GM18873 (cell line): Measurements from ENCODE around the gene CHRND.
"Not testable (repeated sequence)": the region's sequence is repeated elsewhere in the genome, so short reads cannot be mapped to it uniquely, and the experiment has no call there.

ENCODE experiments used
- ATAC-seq: cut with Tn5 transposase; IDR thresholded peaks from one replicate; pipeline ENCODE4 v1.9.1; 2021; ENCODE audit warnings: mild to moderate bottlenecking, moderate library complexity, moderate number of reproducible peaks; ENCODE audit not compliant: unreplicated experiment, low FRiP score

CHRND gene

GRCh38 chr2:232569541-232569940 is 43.6 kb downstream of the CHRND start:
- ATAC-seq: no peak

GRCh38 chr2:232570481-232570880 is 44.5 kb downstream of the CHRND start:
- not testable (repeated sequence) for ATAC-seq

- ATAC-seq: no peak
Observed at GRCh38 chr2:232571026-232571474, 45.1 kb downstream of the CHRND start.

GRCh38 chr2:232573042-232573441 is 47.1 kb downstream of the CHRND start:
- ATAC-seq: no peak

GRCh38 chr2:232573771-232574435 is 47.9 kb downstream of the CHRND start:
- ATAC-seq: no peak

GRCh38 chr2:232574674-232575403 is 48.9 kb downstream of the CHRND start:
- ATAC-seq: no peak

- no peak for ATAC-seq
Observed at GRCh38 chr2:232575404-232575746, 49.4 kb downstream of the CHRND start.

- ATAC-seq: no peak
Observed at GRCh38 chr2:232576995-232577394, 51.0 kb downstream of the CHRND start.

GRCh38 chr2:232577841-232578240 is 51.9 kb downstream of the CHRND start:
- ATAC-seq: no peak

GRCh38 chr2:232578626-232579025 is 52.7 kb downstream of the CHRND start:
- no peak for ATAC-seq

GRCh38 chr2:232580648-232580981 is 54.7 kb downstream of the CHRND start:
- no peak for ATAC-seq

- no peak for ATAC-seq
Observed at GRCh38 chr2:232581725-232582124, 55.8 kb downstream of the CHRND start.

- no peak for ATAC-seq
Observed at GRCh38 chr2:232584238-232584637, 58.3 kb downstream of the CHRND start.
